ENCODE measurements around the gene HMG20A. TPM values are rescaled to one million over a fixed set of nuclear protein-coding genes. Genes with fewer than 3 reads are reported as not detected.

Gene HMG20A
- total and polyA plus RNA-seq, 2 experiments from 2014 or later = 17.8 to 57.8 TPM

DNA sequence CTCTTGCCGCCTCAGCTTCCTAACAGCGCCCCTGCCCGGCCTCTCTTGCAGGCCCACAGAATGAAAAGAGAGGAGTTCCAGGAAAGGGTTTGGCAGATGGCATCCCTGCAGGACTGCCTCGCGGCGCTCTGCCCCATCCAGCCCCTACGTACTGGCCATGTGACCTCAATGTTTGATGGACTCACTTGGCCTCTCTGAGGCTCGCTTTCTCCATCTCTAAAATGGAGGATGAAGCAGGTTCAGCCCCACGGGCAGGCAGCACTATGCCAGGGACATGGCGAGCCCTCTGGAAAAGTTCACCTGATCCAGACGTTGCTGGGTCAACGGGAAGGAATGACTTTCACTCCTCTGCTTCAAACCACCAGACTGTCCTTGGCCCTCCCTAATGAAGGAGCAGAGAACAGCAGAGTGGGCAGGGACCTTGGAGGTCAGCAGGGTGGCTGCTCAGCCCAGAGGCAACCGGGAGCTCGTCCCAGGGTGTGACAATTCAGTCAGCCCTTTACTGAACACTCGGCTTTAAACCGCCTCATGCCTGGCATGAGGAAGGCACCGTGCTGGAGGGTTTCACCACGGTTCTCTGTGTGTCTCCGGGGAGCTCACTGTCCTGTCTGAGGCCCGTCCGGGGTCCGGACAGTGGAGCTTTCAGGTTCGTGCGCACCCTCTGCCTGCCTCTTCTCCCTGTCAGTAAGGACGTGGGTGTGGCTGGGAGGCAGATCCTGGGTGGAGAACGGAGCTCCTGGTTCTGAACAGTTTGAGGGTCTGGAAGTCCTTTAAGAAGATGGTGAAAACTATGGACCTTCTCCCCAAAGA is 110.7 kb downstream of the HMG20A start:
- Histone ChIP-seq H3K4me1 (ENCODE audit: insufficient read depth) (peaks cover 26% of the 10 kb centered on the region), H3K79me2 (replicated peaks; ENCODE audit: insufficient read depth) (no peaks in the 10 kb centered on the region), H3K4me2 (no peak overlapping the region), H3K4me3 (no peak overlapping the region), H2AFZ (no peak overlapping the region), H3K36me3 (ENCODE audit: insufficient read depth) (no peaks in the 10 kb centered on the region), H3K27ac (ENCODE audit: low read depth) (no peak overlapping the region), H4K20me1 (replicated peaks; ENCODE audit: insufficient read depth) (no peaks in the 10 kb centered on the region), H3K9me2 (ENCODE audit: insufficient read depth) (0 out of 2 replicates have a peak, but pooled peaks cover under 1% of the 10 kb centered on the region), H3K27me3 (ENCODE audit: insufficient read depth) (no peaks in the 10 kb centered on the region), H3F3A (replicated peaks; ENCODE audit: low read depth) (no peaks in the 10 kb centered on the region)
- H3K9me3 Mint-ChIP-seq = no peaks in the 10 kb centered on the region
- ATAC-seq (no peak), DNase-seq (ENCODE audit: low spot score) (no peak)
- peaks cover 42% of the 10 kb centered on the region for H3K4me1 Mint-ChIP-seq
- H3K27me3 Mint-ChIP-seq (ENCODE audit: insufficient read depth, low read depth, poor library complexity) = peaks cover 16% of the 10 kb centered on the region
- no peak overlapping the region for H3K4me3 Mint-ChIP-seq
- no peak for TF ChIP-seq POLR2AphosphoS5 (IDR thresholded peaks at IDR 0.05; ENCODE audit: low read depth)
- no peak for TF ChIP-seq CREB1 (CRISPR knock-in tag; IDR thresholded peaks at IDR 0.05; ENCODE audit: low read depth)
- no peak for TF ChIP-seq EZH2 (IDR thresholded peaks at IDR 0.05; ENCODE audit: low read depth, unreplicated experiment)
- no peak for TF ChIP-seq NANOG (IDR thresholded peaks at IDR 0.05; ENCODE audit: borderline replicate concordance)
- TF ChIP-seq, protein P1, sequence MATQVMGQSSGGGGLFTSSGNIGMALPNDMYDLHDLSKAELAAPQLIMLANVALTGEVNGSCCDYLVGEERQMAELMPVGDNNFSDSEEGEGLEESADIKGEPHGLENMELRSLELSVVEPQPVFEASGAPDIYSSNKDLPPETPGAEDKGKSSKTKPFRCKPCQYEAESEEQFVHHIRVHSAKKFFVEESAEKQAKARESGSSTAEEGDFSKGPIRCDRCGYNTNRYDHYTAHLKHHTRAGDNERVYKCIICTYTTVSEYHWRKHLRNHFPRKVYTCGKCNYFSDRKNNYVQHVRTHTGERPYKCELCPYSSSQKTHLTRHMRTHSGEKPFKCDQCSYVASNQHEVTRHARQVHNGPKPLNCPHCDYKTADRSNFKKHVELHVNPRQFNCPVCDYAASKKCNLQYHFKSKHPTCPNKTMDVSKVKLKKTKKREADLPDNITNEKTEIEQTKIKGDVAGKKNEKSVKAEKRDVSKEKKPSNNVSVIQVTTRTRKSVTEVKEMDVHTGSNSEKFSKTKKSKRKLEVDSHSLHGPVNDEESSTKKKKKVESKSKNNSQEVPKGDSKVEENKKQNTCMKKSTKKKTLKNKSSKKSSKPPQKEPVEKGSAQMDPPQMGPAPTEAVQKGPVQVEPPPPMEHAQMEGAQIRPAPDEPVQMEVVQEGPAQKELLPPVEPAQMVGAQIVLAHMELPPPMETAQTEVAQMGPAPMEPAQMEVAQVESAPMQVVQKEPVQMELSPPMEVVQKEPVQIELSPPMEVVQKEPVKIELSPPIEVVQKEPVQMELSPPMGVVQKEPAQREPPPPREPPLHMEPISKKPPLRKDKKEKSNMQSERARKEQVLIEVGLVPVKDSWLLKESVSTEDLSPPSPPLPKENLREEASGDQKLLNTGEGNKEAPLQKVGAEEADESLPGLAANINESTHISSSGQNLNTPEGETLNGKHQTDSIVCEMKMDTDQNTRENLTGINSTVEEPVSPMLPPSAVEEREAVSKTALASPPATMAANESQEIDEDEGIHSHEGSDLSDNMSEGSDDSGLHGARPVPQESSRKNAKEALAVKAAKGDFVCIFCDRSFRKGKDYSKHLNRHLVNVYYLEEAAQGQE (IDR thresholded peaks at IDR 0.05; ENCODE audit: unreplicated experiment) = no peak
- TF ChIP-seq ZNF331 (CRISPR knock-in tag; IDR thresholded peaks at IDR 0.05; ENCODE audit: low read depth) = no peak
- TF ChIP-seq, protein P2, sequence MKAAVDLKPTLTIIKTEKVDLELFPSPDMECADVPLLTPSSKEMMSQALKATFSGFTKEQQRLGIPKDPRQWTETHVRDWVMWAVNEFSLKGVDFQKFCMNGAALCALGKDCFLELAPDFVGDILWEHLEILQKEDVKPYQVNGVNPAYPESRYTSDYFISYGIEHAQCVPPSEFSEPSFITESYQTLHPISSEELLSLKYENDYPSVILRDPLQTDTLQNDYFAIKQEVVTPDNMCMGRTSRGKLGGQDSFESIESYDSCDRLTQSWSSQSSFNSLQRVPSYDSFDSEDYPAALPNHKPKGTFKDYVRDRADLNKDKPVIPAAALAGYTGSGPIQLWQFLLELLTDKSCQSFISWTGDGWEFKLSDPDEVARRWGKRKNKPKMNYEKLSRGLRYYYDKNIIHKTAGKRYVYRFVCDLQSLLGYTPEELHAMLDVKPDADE (IDR thresholded peaks at IDR 0.05) = no peak
- TF ChIP-seq, protein P3, sequence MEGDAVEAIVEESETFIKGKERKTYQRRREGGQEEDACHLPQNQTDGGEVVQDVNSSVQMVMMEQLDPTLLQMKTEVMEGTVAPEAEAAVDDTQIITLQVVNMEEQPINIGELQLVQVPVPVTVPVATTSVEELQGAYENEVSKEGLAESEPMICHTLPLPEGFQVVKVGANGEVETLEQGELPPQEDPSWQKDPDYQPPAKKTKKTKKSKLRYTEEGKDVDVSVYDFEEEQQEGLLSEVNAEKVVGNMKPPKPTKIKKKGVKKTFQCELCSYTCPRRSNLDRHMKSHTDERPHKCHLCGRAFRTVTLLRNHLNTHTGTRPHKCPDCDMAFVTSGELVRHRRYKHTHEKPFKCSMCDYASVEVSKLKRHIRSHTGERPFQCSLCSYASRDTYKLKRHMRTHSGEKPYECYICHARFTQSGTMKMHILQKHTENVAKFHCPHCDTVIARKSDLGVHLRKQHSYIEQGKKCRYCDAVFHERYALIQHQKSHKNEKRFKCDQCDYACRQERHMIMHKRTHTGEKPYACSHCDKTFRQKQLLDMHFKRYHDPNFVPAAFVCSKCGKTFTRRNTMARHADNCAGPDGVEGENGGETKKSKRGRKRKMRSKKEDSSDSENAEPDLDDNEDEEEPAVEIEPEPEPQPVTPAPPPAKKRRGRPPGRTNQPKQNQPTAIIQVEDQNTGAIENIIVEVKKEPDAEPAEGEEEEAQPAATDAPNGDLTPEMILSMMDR (conservative IDR thresholded peaks at IDR 0.05; ENCODE audit: low read depth in 2 of 2) = peak in 1 of 2 experiments; percentile 29; a peak in 2 of 4 replicates
- H3K27ac Mint-ChIP-seq = no peak overlapping the region
- no peaks in the 10 kb centered on the region; the same call in 2 of the 3 replicates for H3K36me3 Mint-ChIP-seq (ENCODE audit: low read depth)

Measured in GM23338 (cell line).